H1 (cell line): ENCODE data around the gene SOCS7. TPM values are rescaled to one million over a fixed set of nuclear protein-coding genes. Genes with fewer than 3 reads are reported as not detected.

Experiments
- BRCA1 ChIP-seq: IDR thresholded peaks from 2 replicates; pipeline ENCODE4 v1.6.1; 2012; ENCODE audit warnings: low read depth, low read length, improper control_type of control experiment
- EP300 ChIP-seq, 2 experiments: IDR thresholded peaks; 1 replicate in 1 of 2; 2 replicates in 1 of 2; pipeline ENCODE4 v1.6.1; 2011 to 2012; ENCODE audit warnings: low read depth in 2 of 2, low read length in 2 of 2, mild to moderate bottlenecking in 2 of 2, borderline replicate concordance in 1 of 2, inconsistent platforms in 1 of 2, moderate library complexity in 1 of 2
- POLR2A ChIP-seq, 2 experiments: IDR thresholded peaks; 1 replicate in 1 of 2; 2 replicates in 1 of 2; pipeline ENCODE4 v1.6.1; 2011; ENCODE audit warnings: low read depth in 2 of 2, low read length in 2 of 2, mild to moderate bottlenecking in 2 of 2; ENCODE audit errors: control extremely low read depth in 1 of 2
- polyA plus RNA-seq, 7 experiments: library from polyadenylated mRNA; depleted of rRNA in 3 of 7; stranded (reverse) in 5 of 7; unstranded in 2 of 7; fragments of >200 nt in 5 of 7; fragments of 200-250 nt in 2 of 7; gene quantifications; 1 replicate in 5 of 7; 2 replicates in 1 of 7; 4 replicates in 1 of 7; pipeline versions ENCODE4 v1.2.1 to v1.2.3, GENCODE V29; 2011 to 2013; ENCODE audit warnings: missing spikeins in 2 of 7, mixed read lengths in 2 of 7
- total RNA-seq: library from RNA; stranded (reverse); fragmentation: NEBNext Ultra II Directional; extraction: Animal tissue kit (Norgen Biotek cat#: 25700); gene quantifications from 2 replicates; pipeline ENCODE4 v1.2.1, GENCODE V29; 2021
- TF ChIP-seq, protein P1 (sequence below): IDR thresholded peaks from 2 replicates; pipeline ENCODE4 v1.6.1; 2011; ENCODE audit warnings: low read length, improper control_type of control experiment

SOCS7 gene
- total and polyA plus RNA-seq, 2 of the 8 experiments (the other 6 are each of a cell fraction or from before 2014, with no cell fraction given) = 13.5 to 26.9 TPM

DNA sequence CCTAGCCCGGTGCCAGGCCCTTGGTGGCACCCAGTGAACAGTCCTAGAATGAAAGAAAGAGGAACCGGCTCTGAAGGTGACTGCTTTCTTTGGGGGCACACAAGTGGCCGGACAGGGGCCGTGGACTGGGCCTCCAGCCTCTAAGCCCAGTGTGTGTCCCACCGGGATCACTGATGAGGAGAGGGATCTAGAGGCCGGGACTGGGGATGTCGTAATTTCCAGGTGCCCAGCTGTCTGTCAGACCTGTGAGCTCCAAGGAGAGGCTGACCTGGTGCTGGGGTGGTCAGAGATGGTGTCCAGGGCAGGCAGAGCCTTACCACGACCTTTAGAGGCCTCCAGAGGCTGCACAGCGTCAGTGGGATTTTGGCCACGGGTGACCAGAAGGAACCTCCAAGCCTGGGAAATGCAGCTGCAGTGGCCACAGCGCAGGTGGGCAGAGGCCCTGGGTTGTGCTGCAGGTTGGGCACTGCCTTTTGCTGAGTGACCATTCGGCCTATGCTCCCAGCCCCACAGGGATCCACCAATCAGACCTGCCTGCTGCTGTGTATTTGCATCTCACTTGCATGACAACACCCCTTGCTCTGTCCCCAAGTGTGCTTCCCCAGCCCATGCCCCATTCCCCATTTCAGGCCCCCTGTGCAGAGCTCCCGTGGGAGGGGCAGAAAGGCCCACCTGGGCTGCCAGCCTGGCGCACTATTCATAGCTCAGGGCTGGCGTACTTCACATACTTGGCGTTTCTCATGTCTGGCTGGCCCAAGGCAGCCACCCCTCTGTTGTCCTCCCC lies 89.2 kb downstream of the SOCS7 start (continued):
- TF ChIP-seq BRCA1 (no peak), EP300 (IDR thresholded peaks at IDR 0.05; ENCODE audit: borderline replicate concordance in 1 of 2, low read depth in 2 of 2, low read length in 2 of 2) (peak in 1 of 2 experiments; percentile 78; a peak in 1 of 3 replicates), POLR2A (IDR thresholded peaks at IDR 0.05; ENCODE audit: control extremely low read depth in 1 of 2, low read depth in 2 of 2, low read length in 2 of 2) (peak in 1 of 2 experiments; percentile 49; a peak in 1 of 3 replicates)
- TF ChIP-seq, protein P1, sequence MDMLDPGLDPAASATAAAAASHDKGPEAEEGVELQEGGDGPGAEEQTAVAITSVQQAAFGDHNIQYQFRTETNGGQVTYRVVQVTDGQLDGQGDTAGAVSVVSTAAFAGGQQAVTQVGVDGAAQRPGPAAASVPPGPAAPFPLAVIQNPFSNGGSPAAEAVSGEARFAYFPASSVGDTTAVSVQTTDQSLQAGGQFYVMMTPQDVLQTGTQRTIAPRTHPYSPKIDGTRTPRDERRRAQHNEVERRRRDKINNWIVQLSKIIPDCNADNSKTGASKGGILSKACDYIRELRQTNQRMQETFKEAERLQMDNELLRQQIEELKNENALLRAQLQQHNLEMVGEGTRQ = no peak
